ENCODE data around the gene KCTD5.
"Not testable (repeated sequence)": the region's sequence is repeated elsewhere in the genome, so short reads cannot be mapped to it uniquely, and the experiment has no call there.

Gene KCTD5

GRCh38 chr16:2682209-2683021, at the start of gene KCTD5:
Gene KCTD5 (plus strand): TSS chr16:2682523. CDS start chr16:2682549, 26 bp downstream.
- DNase-seq: peak; percentile 96

GRCh38 chr16:2639071-2639721, 43.1 kb upstream of the KCTD5 start:
- DNase-seq: not testable (repeated sequence)

- not testable (repeated sequence) for DNase-seq
These were observed 42.6 kb upstream of the KCTD5 start for GRCh38 chr16:2639722-2640072.

DNA sequence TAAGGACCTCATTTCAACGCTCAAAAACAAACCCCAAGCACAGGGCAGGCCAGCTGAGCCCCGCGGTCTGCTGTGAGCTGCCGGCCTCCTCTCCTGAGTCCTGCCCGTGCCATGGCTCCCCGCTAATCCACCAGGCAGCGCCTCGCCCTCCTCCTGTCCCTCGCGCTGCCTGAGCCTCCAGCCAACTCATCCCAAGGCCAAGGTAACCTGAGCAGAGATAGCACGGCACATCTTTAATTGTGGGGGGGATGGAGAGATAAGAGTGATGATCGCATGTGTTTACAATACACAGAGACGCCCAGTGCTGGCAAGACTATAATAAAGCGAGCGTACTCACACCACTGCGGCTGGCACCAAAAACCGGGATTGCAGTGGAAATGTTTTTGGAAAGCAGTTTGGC, 39.8 kb upstream of the KCTD5 start:
- DNase-seq: not testable (repeated sequence)

DNA sequence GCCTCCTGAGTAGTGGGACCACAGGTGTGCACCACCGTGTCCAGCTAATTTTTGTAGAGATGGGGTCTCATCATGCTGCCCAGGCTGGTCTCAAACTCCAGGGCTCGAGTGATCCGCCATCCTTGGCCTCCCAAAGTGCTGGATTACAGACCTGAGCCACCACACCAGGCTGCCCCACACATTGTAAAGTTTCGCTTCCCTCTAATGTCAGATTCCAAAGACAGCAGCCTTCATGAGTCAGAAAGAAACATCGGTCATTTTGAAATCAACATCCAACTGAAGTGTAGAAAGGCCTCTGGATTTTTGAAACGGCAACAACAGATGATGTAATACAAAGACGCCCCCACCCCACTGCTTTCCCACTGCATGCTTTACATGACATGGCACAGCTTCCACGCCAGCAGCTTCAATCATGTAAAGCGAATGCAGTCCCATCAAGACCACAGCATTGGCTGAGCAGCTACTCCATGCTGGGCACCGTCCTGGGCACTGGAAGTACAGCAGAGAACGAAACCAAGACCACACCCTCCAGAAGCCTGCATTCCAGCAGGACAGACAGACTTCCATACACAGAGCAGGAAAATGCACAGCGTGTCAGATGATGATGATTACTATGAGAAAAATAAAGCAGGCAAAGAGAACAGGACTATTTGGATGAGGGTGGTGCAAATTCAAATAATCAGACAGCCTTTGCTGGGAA, 37.4 kb upstream of the KCTD5 start:
- not testable (repeated sequence) for DNase-seq

- not testable (repeated sequence) for DNase-seq
These were observed 31.0 kb upstream of the KCTD5 start for GRCh38 chr16:2651268-2651871.

- not testable (repeated sequence) for DNase-seq
These were observed 28.4 kb upstream of the KCTD5 start for GRCh38 chr16:2653915-2654314.

DNA sequence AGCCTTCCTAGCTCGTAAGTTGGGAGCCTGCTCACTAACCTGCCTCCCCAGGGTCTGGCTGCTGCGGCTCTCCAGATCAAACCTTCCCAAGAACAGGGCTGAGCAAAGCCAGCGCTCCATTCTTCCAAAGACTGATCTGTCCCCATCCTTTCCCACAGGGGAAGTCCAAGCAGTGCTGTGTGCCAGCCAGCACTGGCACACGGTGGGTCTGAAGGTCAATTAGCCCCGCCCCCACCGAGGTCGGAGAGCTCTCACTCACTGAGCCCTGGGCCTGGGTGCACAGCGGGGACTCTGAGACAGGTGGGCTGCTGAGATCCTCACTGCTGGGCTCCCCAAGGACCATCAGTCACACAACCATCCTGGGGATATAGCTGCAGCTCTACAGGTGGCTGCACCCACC, 27.4 kb upstream of the KCTD5 start:
- DNase-seq: not testable (repeated sequence)

DNA sequence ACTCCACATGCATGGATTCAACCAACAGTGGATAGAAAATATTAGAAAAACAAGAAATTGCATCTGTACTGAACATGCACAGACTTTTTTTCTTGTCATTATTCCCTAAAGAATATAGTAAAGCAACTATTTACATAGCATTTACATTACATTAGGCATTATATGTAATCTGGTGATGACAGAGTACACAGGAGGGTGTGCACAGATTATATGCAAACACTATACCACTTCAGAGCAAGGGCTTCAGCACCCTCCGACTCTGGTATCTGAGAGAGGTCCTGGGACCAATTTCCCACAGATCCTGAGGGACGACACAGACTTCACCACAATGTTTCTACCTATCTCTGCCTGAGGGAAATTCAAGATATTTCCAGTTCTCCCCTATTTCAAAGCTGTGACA, 25.3 kb upstream of the KCTD5 start:
- no peak for DNase-seq

DNA sequence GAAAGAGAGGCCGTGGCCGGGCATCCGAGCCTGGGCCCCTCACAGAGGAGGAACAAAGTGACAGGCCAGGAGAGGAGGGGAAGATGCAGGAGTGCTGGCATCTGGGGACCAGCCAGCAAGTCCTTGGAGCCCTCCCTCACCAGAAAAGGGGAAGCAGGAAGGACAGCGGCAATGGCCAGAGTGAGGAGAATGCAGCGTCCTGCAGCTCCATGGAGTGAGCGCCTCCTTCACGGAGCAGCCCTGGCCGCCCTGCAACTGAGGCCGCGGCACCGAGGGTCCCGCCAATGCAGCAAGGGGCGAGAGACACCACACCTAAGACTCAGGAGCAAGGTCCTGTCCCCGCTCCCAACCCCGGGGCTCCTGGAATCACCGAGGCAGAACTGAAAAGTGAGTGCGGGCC, 24.5 kb upstream of the KCTD5 start:
- DNase-seq: not testable (repeated sequence)

DNA sequence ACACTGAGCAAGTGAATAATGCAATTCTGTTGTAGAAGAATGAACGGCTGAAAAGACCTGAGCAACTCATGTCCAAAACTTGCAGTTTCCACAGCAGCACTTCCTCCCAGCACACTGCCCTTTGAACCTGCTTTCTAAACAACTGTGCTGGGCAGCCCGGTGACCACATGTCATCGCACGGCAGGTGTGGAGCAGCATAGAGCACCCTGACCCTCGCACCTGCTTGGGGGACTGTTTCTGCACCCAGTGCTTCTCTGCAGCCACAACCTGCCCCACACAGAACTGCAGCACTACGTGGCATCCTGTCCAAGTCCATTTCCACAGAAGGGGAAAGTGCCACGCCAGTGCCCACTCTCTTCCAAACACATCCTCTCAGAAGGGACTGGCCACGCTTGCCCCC, 22.8 kb upstream of the KCTD5 start:
- not testable (repeated sequence) for DNase-seq

DNA sequence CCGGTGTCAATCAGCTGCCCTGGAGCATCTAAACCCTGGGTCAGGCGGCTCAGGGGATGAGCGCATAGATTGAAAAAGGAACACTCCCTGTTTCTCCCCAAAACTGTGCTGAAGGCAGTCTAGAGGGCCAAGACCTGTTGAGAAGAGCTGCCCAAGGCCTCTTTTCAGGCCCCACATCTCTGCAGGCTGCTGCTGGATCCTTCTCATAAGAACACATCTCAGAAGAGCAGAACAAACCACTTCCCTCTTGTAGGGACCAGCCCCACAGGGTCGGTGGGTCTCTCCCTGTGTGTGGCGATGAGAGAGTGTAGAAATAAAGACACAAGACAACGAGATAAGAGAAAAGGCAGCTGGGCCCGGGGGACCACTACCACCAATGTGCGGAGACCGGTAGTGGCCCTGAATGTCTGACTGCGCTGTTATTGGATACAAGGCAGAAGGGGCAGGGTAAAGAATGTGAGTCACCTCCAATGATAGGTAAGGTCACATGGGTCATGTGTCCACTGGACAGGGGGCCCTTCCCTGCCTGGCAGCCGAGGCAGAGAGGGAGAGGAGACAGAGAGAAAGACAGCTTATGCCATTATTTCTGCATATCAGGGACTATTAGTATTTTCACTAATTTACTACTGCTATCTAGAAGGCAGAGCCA, 22.2 kb upstream of the KCTD5 start:
- not testable (repeated sequence) for DNase-seq

DNA sequence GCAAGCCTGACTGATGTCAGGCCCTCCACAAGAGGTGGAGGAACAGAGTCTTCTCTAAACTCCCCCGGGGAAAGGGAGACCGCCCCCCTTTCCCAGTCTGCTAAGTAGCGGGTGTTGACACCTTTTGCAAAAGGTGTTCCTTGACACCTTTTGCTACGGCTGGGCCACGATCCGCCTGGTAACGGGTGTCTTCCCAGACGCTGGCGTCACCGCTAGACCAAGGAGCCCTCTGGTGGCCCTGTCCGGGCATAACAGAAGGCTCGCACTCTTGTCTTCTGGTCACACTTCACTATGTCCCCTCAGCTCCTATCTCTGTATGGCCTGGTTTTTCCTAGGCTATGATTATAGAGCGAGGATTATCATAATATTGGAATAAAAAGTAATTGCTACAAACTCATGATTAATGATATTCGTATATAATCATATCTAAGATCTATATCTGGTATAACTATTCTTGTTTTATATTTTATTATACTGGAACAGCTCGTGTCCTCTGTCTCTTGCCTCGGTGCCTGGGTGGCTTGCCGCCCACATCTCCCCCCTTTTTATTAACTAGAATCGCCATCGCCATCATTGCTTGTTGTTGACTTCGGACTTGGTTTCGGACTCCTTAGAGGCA, 21.5 kb upstream of the KCTD5 start:
- DNase-seq: peak; percentile 24

DNA sequence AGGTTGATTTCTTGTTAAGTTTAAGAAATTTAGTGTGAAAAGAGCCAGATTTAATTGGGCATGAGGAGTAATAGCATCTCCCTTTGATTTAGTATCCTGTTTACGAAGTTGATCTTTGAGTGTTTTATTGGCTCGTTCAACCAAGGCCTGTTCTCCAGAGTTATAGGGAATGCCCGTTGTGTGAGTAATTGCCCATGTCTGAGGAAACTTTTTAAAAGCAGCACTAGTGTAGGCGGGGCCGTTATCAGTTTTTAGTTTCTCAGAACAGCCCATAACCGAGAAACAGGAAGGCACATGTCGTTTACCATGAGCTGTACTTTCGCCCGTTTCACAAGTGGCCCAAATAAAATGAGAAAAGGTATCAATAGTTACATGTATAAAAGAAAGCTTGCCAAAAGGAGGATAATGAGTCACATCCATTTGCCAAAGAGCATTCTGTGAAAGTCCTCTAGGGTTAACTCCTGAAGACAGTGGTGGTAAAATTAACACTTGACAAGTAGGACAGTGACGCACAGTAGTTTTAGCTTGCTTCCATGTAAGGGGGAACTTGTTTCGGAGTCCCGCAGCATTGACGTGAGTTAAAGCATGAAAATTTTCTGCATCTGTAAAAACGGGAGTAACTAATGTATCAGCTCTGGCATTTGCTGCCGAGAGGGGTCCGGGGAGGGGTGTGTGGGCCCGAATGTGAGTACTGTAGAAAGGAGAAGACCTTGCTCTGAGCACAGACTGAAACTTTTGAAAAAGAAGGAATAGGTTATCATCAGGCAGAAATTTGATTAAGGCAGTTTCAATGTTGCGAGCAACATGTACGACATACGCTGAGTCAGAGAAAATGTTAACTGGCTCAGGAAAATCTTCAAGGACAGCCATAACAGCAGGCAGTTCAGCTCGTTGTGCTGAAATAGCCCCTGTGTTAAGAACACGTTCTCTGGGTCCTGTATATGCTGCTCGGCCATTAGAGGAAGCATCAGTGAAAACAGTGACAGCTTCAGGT, 18.5 kb upstream of the KCTD5 start:
- peak; percentile 29 for DNase-seq

DNA sequence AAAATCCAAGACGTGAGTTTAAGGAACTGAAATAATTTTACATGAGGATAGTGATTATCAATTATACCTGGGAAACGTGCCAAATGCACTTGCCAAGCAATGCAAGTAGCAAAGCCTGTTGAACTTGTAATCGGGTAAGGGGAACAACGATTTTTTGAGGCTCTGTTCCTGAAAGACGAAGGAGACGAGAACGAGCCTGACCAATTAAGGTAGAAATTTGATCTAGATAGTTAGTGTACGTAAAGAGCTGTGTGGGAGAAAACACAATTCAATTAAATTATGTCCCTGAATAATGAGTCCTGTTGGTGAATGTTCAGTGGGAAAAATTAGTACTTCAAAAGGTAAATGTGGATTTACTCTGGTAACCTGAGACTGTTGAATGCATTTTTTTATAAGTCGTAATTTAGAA, 17.7 kb upstream of the KCTD5 start:
- no peak for DNase-seq

- DNase-seq: not testable (repeated sequence)
These were observed 15.7 kb upstream of the KCTD5 start for GRCh38 chr16:2666671-2667070.

GRCh38 chr16:2669587-2669986, 12.7 kb upstream of the KCTD5 start:
- DNase-seq: not testable (repeated sequence)

DNA sequence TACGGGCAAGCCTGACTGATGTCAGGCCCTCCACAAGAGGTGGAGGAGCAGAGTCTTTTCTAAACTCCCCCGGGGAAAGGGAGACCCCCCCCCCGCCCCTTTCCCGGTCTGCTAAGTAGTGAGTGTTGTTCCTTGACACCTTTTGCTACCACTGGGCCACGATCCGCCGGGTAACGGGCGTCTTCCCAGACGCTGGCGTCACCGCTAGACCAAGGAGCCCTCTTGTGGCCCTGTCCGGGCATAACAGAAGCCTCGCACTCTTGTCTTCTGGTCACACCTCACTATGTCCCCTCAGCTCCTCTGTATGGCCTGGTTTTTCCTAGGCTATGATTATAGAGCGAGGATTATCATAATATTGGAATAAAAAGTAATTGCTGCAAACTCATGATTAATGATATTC, 12.3 kb upstream of the KCTD5 start:
- DNase-seq: peak; percentile 58

DNA sequence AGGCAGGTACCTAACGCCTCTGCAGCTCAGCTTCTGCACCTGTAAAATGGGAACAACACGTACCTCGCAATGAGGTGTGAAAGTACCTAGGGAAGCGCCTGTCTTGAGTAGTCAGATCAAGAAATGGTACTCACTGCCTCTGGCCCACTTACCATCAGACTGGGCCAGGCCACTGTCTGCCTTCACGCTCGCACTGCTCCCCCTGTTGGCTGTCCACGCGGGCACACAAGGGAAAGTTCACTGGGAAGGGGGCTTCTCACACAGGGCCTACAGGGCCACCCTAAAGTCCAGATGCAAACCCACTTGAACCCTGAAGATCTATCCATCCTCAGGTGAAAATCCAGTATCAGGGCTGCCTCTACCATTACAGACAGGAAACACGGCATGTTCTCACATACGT, 11.1 kb upstream of the KCTD5 start:
- not testable (repeated sequence) for DNase-seq

DNA sequence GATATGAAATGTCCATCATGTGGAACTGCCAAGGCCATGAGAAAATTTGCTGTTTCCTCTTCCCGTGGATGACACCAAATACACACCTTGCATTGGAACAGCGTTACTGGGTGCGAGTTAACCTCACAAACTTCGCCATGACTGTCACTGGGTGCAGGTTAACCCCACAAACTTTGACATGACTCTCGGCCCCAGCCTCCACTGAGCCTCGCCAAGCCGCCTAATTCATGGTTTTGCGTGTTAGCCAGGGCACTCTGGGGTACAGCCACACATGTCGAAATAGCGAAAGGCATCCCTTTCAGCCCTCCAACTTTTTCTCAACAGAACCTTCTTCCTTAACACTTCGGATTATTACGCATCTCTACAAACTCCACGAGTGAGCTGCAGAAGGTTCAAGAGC, 10.6 kb upstream of the KCTD5 start:
- DNase-seq: no peak

All from CD4-positive, alpha-beta T cell treated with Interleukin-6 for 4 hours (primary cell).